Subcutaneous adipose tissue (tissue), 4 donors: ENCODE data around the gene CPNE4. TPM values are rescaled to one million over a fixed set of nuclear protein-coding genes. Genes with fewer than 3 reads are reported as not detected.

ENCODE experiments used
- total RNA-seq, 4 donors: library from RNA; depleted of rRNA; stranded (reverse); fragments of >200 nt; gene quantifications; one replicate each; pipeline ENCODE4 v1.1.0, GENCODE V29; 2016
- TF ChIP-seq, protein P1 (sequence below): fragments of 450-650 bp; IDR thresholded peaks from one replicate; pipeline ENCODE4 v1.5.1; 2016; ENCODE audit warnings: low read depth, mild to moderate bottlenecking, control low read depth, antibody characterized with exemption, moderate library complexity

Gene CPNE4
- total RNA-seq, 4 donors from 2014 or later: not detected

GRCh38 chr3:132062535-132062934 lies 27.7 kb upstream of the CPNE4 start:
- TF ChIP-seq, protein P1, sequence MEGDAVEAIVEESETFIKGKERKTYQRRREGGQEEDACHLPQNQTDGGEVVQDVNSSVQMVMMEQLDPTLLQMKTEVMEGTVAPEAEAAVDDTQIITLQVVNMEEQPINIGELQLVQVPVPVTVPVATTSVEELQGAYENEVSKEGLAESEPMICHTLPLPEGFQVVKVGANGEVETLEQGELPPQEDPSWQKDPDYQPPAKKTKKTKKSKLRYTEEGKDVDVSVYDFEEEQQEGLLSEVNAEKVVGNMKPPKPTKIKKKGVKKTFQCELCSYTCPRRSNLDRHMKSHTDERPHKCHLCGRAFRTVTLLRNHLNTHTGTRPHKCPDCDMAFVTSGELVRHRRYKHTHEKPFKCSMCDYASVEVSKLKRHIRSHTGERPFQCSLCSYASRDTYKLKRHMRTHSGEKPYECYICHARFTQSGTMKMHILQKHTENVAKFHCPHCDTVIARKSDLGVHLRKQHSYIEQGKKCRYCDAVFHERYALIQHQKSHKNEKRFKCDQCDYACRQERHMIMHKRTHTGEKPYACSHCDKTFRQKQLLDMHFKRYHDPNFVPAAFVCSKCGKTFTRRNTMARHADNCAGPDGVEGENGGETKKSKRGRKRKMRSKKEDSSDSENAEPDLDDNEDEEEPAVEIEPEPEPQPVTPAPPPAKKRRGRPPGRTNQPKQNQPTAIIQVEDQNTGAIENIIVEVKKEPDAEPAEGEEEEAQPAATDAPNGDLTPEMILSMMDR: no peak

GRCh38 chr3:132055872-132056271 lies 21.1 kb upstream of the CPNE4 start:
- TF ChIP-seq, protein P1: no peak

- TF ChIP-seq, protein P1: no peak
Observed at GRCh38 chr3:132047209-132047608, 12.4 kb upstream of the CPNE4 start.

DNA sequence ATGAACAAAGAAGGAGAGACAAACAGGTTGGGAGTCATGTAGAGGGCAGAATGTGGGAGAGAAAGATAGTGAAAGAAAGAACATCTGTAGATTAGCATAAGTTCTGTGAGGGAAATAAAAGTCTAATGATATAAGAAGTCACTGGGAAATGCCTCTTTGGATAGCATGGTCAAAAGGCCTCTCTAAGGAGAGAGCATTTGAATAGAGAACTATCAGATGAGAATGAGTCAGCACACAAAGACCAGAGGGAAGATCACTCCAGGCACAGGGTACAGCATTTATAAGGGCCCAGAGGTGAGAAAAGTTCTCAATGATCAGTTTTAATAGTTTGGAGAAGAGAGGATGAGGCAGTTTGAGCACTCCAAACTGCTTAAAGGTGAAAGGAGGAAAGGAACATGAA lies 7.9 kb upstream of the CPNE4 start:
- TF ChIP-seq, protein P1: no peak

DNA sequence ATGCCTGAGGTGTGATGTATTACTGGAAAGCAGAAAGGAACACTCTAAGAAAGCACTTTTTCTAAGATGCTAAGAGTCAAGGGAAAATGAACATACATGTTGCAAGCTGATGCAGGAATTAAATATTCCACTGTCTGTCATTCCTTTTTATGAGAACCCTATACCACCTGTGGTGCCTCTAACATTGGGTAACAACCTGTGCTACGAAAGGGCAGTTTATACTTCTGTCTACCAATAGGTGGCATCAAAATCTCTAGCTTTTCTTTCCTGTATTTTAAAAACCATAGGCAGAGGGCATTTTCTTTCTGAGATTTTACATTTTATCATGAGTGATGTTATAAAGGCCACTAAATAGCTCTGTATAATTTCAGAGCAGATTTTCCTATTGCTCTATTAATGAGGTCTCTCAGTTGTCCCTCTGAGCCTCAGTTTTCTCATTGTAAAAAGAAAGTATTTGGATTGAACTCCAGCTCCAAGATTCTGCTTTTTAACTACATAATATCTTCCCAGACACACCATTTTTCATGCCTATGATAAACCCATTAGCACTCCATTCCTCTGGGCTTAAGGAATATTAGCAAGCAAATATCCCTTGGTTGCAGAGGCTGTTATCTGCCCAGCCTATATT lies 3.5 kb upstream of the CPNE4 start:
- TF ChIP-seq, protein P1: no peak

DNA sequence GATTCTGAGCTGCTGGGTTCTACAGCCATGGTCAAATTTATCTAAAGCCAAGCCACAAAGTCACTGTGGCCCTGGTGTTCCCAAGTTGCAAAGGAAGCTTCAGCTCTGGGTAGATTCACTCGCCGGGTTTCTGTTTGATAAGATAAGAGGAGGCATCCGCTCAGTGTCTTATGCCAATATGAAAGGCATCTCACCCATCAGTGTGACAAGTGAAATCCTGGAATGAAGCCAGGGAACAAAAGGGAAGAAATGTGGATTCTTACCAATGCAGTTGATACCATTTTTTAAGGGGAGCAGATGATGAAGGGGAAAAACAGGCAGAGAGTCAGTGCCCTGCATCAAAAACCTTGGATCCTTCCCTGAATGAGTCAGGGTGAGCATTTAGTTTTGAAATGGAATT lies 2.8 kb upstream of the CPNE4 start:
- TF ChIP-seq, protein P1: no peak

DNA sequence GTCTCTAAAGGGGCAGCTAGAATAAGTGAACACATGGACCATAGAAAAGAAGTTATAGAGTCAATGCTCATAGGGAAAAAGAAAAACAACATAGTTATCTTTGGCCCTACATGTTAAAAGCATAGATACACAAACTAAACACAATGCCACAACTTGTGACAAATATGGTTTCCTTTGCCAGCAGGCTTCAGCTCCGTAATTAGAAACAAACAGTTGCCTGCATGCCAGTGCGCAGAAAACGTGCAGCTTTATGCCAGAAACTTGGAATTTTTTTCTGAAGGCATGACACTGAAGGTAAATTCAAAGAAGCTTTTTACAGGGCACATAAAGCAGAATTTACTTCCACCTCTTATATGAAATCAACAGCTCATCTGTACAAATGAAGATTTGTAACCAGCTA lies 2.2 kb upstream of the CPNE4 start:
- TF ChIP-seq, protein P1: no peak
